ENCODE measurements around the gene LTK.

The LTK gene

GRCh38 chr15:41523097-41523496 is 9.5 kb upstream of the LTK start:
- no peak for DNase-seq

GRCh38 chr15:41521614-41522013 is 8.0 kb upstream of the LTK start:
- no peak for DNase-seq

GRCh38 chr15:41520636-41521035 is 7.0 kb upstream of the LTK start:
- no peak for DNase-seq

GRCh38 chr15:41517895-41518449 is 4.3 kb upstream of the LTK start:
- no peak for DNase-seq

GRCh38 chr15:41512940-41513505 is 604 bp downstream of the LTK start:
- DNase-seq: no peak

- DNase-seq: no peak
These were observed 1.1 kb downstream of the LTK start for GRCh38 chr15:41512512-41512939.

GRCh38 chr15:41511899-41512369 is 1.7 kb downstream of the LTK start:
- DNase-seq: no peak

- DNase-seq: no peak
These were observed 2.2 kb downstream of the LTK start for GRCh38 chr15:41511331-41511898.

GRCh38 chr15:41510728-41511127 is 2.9 kb downstream of the LTK start:
- DNase-seq: no peak

GRCh38 chr15:41507820-41508290 is 5.8 kb downstream of the LTK start:
- no peak for DNase-seq

- DNase-seq: no peak
These were observed 6.8 kb downstream of the LTK start for GRCh38 chr15:41506796-41507341.

GRCh38 chr15:41505776-41506175 is 7.9 kb downstream of the LTK start:
- no peak for DNase-seq

GRCh38 chr15:41504751-41505492 is 8.7 kb downstream of the LTK start:
- DNase-seq: no peak

GRCh38 chr15:41503669-41504010 is 10.0 kb downstream of the LTK start:
- no peak for DNase-seq

- no peak for DNase-seq
These were observed 10.6 kb downstream of the LTK start for GRCh38 chr15:41502795-41503668.

GRCh38 chr15:41501931-41502794 is 11.5 kb downstream of the LTK start:
- no peak for DNase-seq

- DNase-seq: peak; percentile 5
These were observed 12.3 kb downstream of the LTK start for GRCh38 chr15:41501191-41501917.

- no peak for DNase-seq
These were observed 14.3 kb downstream of the LTK start for GRCh38 chr15:41499109-41499851.

GRCh38 chr15:41498657-41499056 is 15.0 kb downstream of the LTK start:
- DNase-seq: no peak

Measured in NCI-H524 treated with DMSO at 0.1 percent for 48 hours (cell line).